KOPT-K1 (cell line): ENCODE data around the gene MYO5B.
"Not testable (repeated sequence)": the region's sequence is repeated elsewhere in the genome, so short reads cannot be mapped to it uniquely, and the experiment has no call there.

Source experiments
- H3K27ac ChIP-seq: fragments of 200-600 bp; sonication (generic); 2 replicates; pipeline ENCODE4 v1.5.1; 2016; ENCODE audit warnings: antibody characterized with exemption, mild to moderate bottlenecking, low read depth, low read length; ENCODE audit not compliant: poor library complexity, severe bottlenecking
- H3K36me3 ChIP-seq: fragments of 200-600 bp; sonication (generic); 2 replicates; pipeline ENCODE4 v1.5.1; 2017; ENCODE audit warnings: antibody characterized with exemption, mild to moderate bottlenecking, low read length, moderate library complexity; ENCODE audit not compliant: insufficient read depth
- H3K9me3 ChIP-seq: fragments of 200-600 bp; sonication (generic); 2 replicates; pipeline ENCODE4 v1.5.1; 2017; ENCODE audit warnings: antibody characterized with exemption, low read length, mild to moderate bottlenecking; ENCODE audit not compliant: insufficient read depth, poor library complexity, severe bottlenecking

MYO5B gene

DNA sequence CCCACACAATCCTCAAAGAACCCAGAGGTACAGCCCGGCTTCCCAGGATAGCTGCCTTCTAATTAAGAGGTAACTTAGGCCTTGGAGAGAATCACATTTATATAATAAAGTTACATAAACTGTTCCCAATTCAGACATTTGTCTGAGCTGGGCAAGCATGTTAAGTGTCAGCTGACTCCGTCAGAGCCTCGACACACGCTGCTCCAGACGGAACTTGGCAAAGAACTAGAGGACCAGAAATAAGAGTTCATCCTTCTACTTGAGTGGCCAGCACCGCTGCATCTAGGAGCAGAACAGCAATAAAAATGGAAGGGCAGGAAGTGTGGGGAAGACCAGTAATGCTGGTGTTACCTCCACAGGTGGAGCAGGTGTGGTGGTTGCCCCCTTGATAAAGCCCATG lies 80.5 kb downstream of the MYO5B start:
- Histone ChIP-seq H3K36me3 (no peaks in the 10 kb centered on the region), H3K9me3 (no peaks in the 10 kb centered on the region), H3K27ac (no peak overlapping the region)

GRCh38 chr18:50113726-50114125 lies 81.2 kb downstream of the MYO5B start:
- H3K27ac ChIP-seq = no peak overlapping the region
- H3K9me3 ChIP-seq = no peaks in the 10 kb centered on the region
- H3K36me3 ChIP-seq = no peaks in the 10 kb centered on the region

GRCh38 chr18:50111398-50111797 lies 83.5 kb downstream of the MYO5B start:
- H3K36me3 ChIP-seq = no peaks in the 10 kb centered on the region
- H3K9me3 ChIP-seq = no peaks in the 10 kb centered on the region
- H3K27ac ChIP-seq = no peak overlapping the region

GRCh38 chr18:50107468-50107977 lies 87.4 kb downstream of the MYO5B start:
- H3K36me3 ChIP-seq = no peaks in the 10 kb centered on the region
- no peak overlapping the region for H3K27ac ChIP-seq

DNA sequence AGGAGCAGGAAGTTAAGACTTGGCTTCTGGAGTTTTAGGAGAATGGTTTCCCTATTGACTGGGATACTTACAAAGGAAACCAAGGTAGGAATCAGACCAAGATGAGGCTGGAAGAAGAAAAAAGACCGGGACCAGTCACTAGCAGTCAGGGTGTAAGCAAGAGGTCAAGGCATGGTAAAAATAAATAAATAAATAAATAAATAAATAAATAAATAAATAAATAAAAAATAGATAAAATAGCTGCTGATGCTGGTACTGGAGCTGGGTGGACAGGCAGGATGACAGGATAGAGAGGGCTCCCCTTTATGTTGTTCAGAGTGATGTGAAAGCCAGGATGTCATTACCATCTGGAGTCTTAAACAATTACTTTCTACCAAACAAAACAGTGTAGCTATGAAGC lies 89.9 kb downstream of the MYO5B start:
- Histone ChIP-seq H3K36me3 (no peaks in the 10 kb centered on the region), H3K9me3 (no peaks in the 10 kb centered on the region), H3K27ac (no peak overlapping the region)

More at GRCh38 chr18:50107468-50107977, 87.4 kb downstream of the MYO5B start:
- H3K9me3 ChIP-seq = no peaks in the 10 kb centered on the region

DNA sequence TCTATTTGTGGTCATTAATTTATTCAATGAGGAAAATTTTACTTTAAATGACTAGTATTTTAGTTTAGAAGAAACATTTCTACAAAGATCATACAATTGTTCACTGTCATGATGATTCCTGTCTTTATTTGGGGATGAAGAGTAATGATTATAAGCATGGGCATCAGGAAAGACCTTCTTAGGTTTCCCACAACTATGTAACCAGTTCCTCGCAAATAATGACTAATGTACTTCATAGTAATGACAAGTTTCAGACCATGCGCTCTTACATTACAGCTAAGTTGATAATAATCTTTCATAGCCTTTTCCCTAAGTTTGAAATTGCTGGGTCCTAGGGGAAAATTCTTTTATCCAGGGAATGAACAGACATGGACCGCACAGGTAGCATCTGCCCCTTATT lies 90.5 kb downstream of the MYO5B start:
- Histone ChIP-seq H3K36me3 (no peaks in the 10 kb centered on the region), H3K9me3 (no peaks in the 10 kb centered on the region), H3K27ac (no peak overlapping the region)

- no peak overlapping the region for H3K27ac ChIP-seq
- no peaks in the 10 kb centered on the region for H3K36me3 ChIP-seq
- no peaks in the 10 kb centered on the region for H3K9me3 ChIP-seq
These were observed 95.1 kb downstream of the MYO5B start for GRCh38 chr18:50099725-50100407.

- Histone ChIP-seq H3K9me3 (no peaks in the 10 kb centered on the region), H3K36me3 (no peaks in the 10 kb centered on the region), H3K27ac (no peak overlapping the region)
These were observed 97.2 kb downstream of the MYO5B start for GRCh38 chr18:50097702-50098101.

GRCh38 chr18:50096766-50097435 lies 98.0 kb downstream of the MYO5B start:
- H3K27ac ChIP-seq = no peak overlapping the region
- H3K36me3 ChIP-seq = no peaks in the 10 kb centered on the region
- H3K9me3 ChIP-seq = no peaks in the 10 kb centered on the region

DNA sequence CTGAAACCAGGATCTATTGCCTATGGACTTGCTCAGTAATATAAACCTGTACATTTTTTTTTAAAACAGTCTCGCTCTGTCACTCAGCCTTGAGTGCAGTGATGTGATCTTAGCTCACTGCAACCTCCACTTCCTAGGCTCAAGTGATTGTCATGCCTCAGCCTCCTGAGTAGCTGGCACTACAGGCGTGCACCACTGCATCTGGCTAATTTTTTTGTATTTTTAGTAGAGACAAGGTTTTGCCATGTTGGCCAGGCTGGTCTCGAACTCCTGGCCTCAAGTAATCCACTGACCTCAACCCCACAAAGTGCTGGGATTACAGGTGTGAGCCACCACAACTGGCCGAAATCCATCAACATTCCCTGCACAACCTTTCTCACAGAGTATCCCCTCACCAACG lies 100.2 kb downstream of the MYO5B start:
- not testable (repeated sequence) for H3K36me3 ChIP-seq, H3K9me3 ChIP-seq

DNA sequence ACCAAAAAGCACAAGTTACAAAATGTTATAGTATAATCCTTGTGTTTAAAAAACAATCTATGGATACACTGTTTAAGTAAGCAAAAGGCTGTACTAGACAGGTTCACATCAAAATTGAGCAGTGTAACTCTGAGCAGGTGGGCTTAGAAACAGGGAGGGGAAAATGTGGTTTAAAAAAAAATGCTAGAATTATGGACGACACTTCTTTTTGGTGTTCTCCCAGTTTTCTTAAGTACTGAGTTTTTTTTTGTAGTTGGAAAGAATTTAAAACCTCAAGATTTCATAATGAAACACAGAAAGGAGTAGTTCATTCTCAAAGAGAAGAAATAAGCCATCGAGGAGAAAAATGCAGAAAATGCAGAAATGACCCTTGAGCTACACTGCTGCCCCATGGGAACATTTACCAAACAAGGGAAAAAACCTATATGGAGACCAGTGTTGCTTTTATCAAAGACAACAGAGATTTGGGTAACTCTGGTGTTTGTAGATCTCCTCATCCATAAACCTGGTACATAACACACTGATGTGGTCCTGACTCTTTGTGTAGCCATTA lies 100.7 kb downstream of the MYO5B start:
- Histone ChIP-seq H3K9me3 (no peaks in the 10 kb centered on the region), H3K36me3 (no peaks in the 10 kb centered on the region), H3K27ac (no peak overlapping the region)

More for the DNA sequence above, 100.2 kb downstream of the MYO5B start:
- H3K27ac ChIP-seq = not testable (repeated sequence)

GRCh38 chr18:50093366-50094064 lies 101.4 kb downstream of the MYO5B start:
- no peak overlapping the region for H3K27ac ChIP-seq
- H3K36me3 ChIP-seq = no peaks in the 10 kb centered on the region
- no peaks in the 10 kb centered on the region for H3K9me3 ChIP-seq

DNA sequence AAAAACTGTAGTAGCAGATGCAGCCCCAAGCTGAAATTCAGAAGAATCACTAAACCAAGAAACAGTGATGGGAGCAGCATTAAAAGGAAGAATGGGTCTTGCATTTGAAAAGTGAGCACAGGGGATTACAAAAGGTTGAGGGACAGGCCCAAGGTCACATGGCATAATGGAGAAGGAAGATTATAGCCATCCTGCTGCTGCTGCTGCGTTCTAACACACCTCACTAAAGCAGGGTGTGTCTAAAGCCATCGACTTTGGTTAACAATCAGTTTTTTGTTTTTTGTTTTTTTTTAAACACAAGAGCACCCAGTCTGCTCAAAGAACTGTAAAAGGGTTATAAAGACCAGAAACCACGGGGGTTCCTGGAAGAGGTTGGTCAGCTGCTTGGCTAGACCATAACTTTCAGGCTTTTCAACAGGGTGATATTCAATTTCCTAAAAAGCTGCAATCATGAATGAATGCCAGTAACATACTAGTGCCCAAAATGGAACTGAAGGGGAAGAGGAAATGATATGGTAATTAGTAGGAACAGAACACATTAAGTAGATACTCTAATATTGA lies 102.6 kb downstream of the MYO5B start:
- Histone ChIP-seq H3K9me3 (no peaks in the 10 kb centered on the region), H3K27ac (no peak overlapping the region), H3K36me3 (no peaks in the 10 kb centered on the region)

DNA sequence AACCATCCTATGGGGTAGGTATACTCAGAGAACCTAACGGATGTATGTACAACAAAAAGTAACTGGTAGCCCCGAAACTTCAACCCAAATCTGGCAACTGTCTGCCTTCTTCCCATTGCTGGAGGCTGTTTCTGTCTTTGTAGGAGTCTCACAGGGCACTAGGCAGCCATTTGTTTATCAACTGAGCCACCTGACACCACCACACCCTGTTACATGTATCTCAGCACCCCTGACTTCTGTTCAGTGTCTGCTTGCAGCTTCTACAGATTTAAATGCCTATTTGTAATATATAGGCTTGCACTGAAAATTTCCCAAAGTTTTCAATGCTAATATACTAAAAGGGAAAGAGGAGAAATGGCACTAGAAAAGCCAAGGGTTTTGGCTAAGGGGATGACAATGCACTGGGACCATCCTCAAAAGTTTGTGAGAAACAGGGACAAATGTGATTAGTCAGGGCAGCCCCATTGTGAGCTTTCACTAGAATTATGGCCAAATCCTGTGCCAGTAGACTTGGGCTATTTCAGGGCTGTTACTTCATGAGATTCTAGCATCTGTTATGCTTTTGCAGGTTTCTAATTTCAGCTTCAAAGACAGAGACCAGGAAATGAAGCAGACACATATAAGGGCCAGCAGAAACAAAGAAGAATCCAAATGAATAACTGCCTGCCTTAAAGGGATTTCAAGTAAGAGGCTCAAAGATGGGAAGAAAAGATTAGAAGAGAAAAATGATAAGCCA lies 103.3 kb downstream of the MYO5B start:
- no peaks in the 10 kb centered on the region for H3K36me3 ChIP-seq
- H3K9me3 ChIP-seq = no peaks in the 10 kb centered on the region
- no peak overlapping the region for H3K27ac ChIP-seq
